Effector CD4-positive, alpha-beta T cell (primary cell): ENCODE data around the gene SSR3.

Source experiments
- DNase-seq: peaks from one replicate; pipeline ENCODE4 v3.0.0-alpha.2; 2020

Gene SSR3

GRCh38 chr3:156535162-156535627 is 19.7 kb downstream of the SSR3 start:
- DNase-seq: no peak

- no peak for DNase-seq
These were observed 21.7 kb downstream of the SSR3 start for GRCh38 chr3:156533205-156533604.

- no peak for DNase-seq
These were observed 22.2 kb downstream of the SSR3 start for GRCh38 chr3:156532730-156533129.

DNA sequence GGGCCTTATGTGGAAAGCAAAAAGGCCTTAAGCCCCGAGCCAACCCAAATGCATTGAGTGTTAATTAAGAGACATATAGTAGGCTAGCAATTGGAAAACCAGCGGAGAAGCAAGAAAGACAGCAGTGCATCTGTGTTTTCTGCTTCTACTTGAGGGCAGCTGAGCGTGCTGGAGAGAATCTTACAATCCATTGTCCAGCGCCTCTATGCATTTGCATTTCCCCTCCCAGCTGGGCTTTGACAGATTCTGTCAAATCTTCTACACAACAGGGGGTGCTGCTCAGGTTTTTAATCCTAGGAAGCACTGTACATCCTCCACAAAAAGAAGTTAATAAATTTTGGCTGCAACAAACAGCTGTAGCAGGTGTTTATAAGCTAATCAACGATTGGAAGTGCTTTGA is 23.9 kb downstream of the SSR3 start:
- no peak for DNase-seq

DNA sequence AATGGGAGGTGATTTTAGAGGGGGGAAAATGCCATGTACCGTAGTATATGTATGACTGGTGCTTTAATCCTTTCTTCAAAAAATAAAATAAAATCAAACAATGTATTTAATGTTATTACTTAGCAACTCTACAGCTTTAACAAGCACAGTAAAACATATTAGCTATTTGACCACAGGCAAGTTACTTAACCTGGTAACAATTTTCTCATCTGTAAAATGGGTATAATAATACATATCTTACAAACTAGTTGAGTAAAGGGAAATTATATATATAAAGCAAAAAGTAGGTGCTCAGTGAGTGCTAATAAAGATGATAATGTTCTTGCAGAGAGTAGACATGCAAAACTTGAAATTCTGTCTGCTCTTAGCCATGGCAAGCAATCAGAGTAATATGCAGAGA is 27.9 kb downstream of the SSR3 start:
- DNase-seq: no peak

- no peak for DNase-seq
These were observed 29.1 kb downstream of the SSR3 start for GRCh38 chr3:156525808-156526207.

DNA sequence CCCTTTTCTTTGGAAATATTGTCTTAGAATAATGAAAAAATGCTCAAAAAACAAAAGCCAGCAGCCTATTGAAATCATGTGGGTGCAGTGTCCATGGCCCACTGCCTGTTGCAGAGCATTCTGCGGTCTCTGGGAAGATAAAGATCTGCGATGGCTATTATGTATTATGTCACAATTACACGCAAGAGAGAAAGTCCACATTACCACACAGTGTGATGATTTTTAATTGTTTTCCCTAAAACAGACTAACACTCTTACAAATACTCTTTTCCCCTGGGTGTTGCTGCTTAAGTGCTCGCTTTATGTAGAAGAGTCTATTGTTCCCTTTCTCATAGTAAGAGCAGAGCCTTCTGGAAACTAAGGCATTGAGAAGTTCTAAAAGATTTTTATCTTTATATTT is 32.2 kb downstream of the SSR3 start:
- no peak for DNase-seq

DNA sequence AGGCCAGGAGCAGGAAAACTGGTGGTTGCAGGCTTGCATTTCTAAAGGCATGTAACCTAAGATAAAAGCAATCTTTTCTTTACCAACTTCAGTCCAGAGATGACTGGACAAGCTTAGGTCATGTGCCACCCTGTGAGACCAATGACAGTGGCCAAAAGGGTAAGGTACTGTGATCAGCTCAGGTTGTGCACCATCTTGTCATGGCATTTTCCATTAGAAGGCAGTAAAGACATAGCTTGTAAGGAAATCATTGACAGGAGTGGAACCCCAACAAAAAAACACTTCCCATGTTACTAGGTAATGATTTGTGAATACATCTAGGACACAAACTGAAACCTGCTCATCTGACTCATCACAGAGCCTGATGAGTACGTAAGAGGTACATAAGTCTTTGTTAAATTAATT is 35.2 kb downstream of the SSR3 start:
- DNase-seq: no peak

- no peak for DNase-seq
These were observed 36.2 kb downstream of the SSR3 start for GRCh38 chr3:156518726-156519125.

- no peak for DNase-seq
These were observed 38.0 kb downstream of the SSR3 start for GRCh38 chr3:156516961-156517360.

DNA sequence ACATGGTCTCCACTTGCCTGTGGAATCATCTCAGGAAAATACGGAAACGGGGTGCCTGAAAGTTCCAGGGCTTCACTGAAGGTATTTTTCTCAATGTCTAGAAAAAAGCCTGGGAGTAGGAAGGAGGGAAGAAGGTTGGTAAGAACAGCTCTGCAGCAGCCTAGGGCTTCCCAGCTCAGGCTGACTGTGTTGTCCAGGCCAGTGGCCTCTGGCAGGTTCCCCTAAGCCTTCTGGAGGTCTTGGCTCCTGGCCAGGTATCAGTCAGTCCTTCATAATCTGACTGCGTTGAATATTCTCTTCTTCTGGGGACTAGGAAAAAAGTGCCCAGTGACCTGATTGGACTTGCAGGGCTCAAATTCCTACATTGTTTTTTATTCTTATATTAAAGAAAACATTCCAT is 38.6 kb downstream of the SSR3 start:
- no peak for DNase-seq

DNA sequence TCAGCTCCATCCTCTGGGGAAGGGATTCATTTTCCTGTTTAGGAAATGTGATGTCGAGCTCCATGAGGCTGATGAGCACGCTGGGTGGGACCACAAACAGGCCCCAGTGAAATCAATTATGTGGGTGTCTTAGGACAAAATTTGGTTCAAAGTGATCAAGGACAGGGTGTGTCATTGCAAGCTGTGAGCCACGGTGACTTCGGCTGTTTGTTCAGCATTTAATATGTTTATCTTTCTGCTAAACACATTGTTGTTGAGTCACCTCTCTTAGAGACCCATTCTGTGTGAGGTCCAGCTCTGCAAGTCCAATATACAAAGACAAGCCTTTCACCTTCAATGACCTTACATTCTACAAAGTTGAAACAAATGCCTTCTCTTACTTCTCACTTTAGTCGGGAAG is 41.3 kb downstream of the SSR3 start:
- no peak for DNase-seq

- DNase-seq: no peak
These were observed 42.8 kb downstream of the SSR3 start for GRCh38 chr3:156511987-156512677.

DNA sequence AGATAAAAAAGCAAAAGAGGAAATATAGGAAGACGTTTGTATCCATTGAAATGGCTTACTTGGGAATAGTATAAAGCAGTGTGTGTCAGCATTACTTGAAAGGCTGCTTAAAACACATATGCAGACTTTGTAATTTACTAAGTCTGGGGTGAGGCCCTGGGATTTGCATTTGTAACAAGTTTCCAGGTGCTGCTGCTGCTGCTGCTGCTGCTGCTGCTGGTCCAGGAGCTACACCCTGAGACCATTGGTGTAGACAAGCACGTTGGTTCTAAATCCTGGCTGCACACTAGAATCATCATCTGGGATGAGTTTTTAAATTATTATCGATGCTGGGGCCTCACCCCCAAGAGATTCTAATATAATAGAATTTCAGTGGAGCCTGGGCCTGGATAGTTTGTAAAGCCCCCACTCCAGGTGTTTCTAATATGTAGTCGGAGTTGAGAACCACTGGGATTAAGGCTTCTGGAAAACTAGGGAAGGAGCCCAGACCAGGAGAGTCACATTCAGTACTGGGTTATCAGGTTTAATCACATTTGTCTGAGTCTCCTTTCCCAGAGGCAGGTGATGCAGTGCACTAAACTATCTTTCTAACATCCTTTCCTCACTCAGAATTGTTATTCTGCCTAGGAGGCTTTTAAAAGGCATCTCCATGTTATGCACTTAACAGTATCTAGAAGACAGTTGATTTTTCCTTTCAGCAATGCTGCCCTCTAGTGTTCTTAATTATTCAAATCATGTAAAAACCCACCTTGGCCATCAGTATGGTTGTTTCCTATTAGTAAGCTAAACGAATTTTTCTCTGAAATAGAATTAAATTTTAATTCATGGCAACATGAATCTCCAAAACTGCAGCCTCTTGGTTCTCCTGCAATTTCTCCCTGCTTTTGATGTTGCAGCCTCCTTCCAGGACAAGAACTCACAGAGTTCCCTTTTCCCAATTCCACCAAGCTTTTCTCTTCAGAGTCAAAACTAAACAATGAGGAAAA is 45.4 kb downstream of the SSR3 start:
- DNase-seq: no peak

GRCh38 chr3:156507285-156507684 is 47.6 kb downstream of the SSR3 start:
- DNase-seq: no peak

DNA sequence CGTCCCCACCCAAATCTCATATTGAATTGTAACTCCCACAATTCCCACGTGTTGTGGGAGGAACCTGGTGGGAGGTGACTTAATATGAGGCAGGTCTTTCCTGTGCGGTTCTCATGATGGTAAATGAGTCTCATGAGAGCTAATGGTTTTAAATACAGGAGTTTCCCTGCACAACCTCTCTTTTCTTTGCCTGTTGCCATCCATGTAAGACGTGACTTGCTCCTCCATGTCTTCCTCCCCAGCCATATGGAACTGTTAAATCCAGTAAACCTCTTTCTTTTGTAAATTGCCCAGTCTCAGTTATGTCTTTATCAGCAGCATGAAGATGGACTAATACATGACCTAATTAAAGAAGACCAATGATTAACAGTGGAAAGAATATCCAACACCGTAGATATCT is 56.6 kb downstream of the SSR3 start:
- DNase-seq: no peak

DNA sequence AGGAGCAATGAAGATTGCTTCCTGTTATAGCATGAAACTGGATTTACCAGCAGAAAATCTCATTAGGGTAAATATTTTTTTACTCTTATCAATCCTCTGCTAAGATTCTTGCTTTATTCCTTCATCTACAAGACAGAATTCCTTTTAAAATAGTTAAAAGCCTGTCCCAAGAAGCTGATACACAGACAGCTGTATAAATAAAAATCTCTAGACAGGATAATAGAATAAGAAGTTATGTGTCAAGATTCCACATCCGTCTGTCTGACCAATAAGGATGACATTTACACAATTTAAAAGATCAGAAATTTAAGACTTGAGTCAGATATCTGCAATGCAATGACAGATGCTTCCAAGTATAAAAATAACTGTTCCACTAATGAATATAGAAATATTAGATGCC is 57.6 kb downstream of the SSR3 start:
- no peak for DNase-seq

GRCh38 chr3:156495816-156496215 is 59.1 kb downstream of the SSR3 start:
- DNase-seq: no peak

- no peak for DNase-seq
These were observed 61.0 kb downstream of the SSR3 start for GRCh38 chr3:156493887-156494286.

GRCh38 chr3:156492801-156493261 is 62.1 kb downstream of the SSR3 start:
- no peak for DNase-seq

DNA sequence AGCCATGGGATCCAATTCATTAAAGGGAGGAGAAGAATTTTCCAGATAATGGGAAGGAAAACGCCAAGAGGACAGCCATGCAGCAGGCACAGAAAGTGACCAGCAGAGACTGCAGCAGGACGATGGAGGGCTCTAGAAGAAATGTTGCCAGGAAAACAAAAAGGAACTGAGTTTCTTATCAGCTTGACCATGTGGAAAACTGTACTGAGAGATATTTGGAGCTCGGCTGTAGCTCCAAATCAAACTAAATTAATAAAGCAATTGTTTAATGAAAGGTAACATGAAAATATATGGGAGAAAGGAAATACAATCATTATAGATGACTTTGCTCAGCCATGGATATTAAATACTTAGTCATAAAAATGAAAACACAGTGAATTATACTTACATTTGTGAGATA is 63.7 kb downstream of the SSR3 start:
- DNase-seq: no peak
